PC-9 (cell line): Measurements from ENCODE around the gene PYM1. TPM values are rescaled to one million over a fixed set of nuclear protein-coding genes. Genes with fewer than 3 reads are reported as not detected.
"Not testable (repeated sequence)": the region's sequence is repeated elsewhere in the genome, so short reads cannot be mapped to it uniquely, and the experiment has no call there.

ENCODE experiments used
- BruUV-seq: library from RNA; stranded (reverse); fragments of 400-500 nt; replicated peaks from 2 replicates; lab custom pipeline; 2021; lab: Mats Ljungman, UMichigan
- CTCF ChIA-PET: fragments of 300-600 bp; sonication (Branson Sonifier 250); formaldehyde crosslinking; loops from one replicate; lab custom pipeline; 2022; ENCODE audit warnings: antibody characterized with exemption; lab: Charles Lee
- POLR2A ChIA-PET: fragments of 300-600 bp; sonication (Branson Sonifier 250); formaldehyde crosslinking; loops from one replicate; lab custom pipeline; 2022; ENCODE audit warnings: antibody characterized with exemption; ENCODE audit not compliant: unreplicated experiment; lab: Charles Lee
- DNase-seq, 2 experiments: peaks; one replicate each; pipeline versions ENCODE4 v3.0.0 to v3.0.0-alpha.2; 2015 to 2022; ENCODE audit warnings: mixed read lengths in 1 of 2
- H2AFZ ChIP-seq: fragments of 200-600 bp; sonication (generic); 2 replicates; pipeline ENCODE4 v1.8.1; 2017; ENCODE audit warnings: antibody characterized with exemption
- H3F3A ChIP-seq: fragments of 200-600 bp; sonication (generic); 2 replicates; pipeline ENCODE4 v1.8.1; 2017; ENCODE audit warnings: antibody characterized with exemption, mild to moderate bottlenecking, low read depth; ENCODE audit not compliant: insufficient read depth
- H3K27ac ChIP-seq: fragments of 200-600 bp; sonication (generic); 2 replicates; pipeline ENCODE4 v1.6.1; 2016; ENCODE audit warnings: mixed run types
- H3K27me3 ChIP-seq: fragments of 200-600 bp; sonication (generic); 2 replicates; pipeline ENCODE4 v1.6.1; 2016; ENCODE audit warnings: low read depth, mixed run types; ENCODE audit not compliant: insufficient read depth
- H3K36me3 ChIP-seq: fragments of 200-600 bp; sonication (generic); 2 replicates; pipeline ENCODE4 v1.6.1; 2016; ENCODE audit warnings: low read depth, mixed run types
- H3K4me1 ChIP-seq: fragments of 200-600 bp; sonication (generic); replicated peaks from 2 replicates; pipeline ENCODE4 v1.6.1; 2016; ENCODE audit warnings: mixed run types; ENCODE audit not compliant: insufficient read depth
- H3K4me2 ChIP-seq: fragments of 200-600 bp; sonication (generic); 2 replicates; pipeline ENCODE4 v1.6.1; 2017; ENCODE audit warnings: mixed run types
- H3K4me3 ChIP-seq: fragments of 200-600 bp; sonication (generic); 2 replicates; pipeline ENCODE4 v1.6.1; 2016; ENCODE audit warnings: mixed run types
- H3K79me2 ChIP-seq: fragments of 200-600 bp; sonication (generic); 2 replicates; pipeline ENCODE4 v1.6.1; 2017; ENCODE audit warnings: low read depth, mixed run types
- H3K9me2 ChIP-seq: fragments of 200-600 bp; sonication (generic); 2 replicates; pipeline ENCODE4 v1.8.1; 2017; ENCODE audit warnings: mild to moderate bottlenecking; ENCODE audit not compliant: insufficient read depth
- H3K9me3 ChIP-seq: fragments of 200-600 bp; sonication (generic); 2 replicates; pipeline ENCODE4 v1.8.1; 2016; ENCODE audit warnings: low read depth; ENCODE audit not compliant: insufficient read depth
- H4K20me1 ChIP-seq: fragments of 200-600 bp; sonication (generic); 2 replicates; pipeline ENCODE4 v1.8.1; 2017; ENCODE audit not compliant: insufficient read depth
- CTCF ChIP-seq: fragments of 200-600 bp; sonication (generic); conservative IDR thresholded peaks from 2 replicates; pipeline ENCODE4 v1.6.1; 2017; ENCODE audit warnings: mixed run types, antibody characterized with exemption, mild to moderate bottlenecking, moderate library complexity
- EZH2 ChIP-seq: fragments of 200-600 bp; sonication (generic); IDR thresholded peaks from 2 replicates; pipeline ENCODE4 v1.8.0; 2017; ENCODE audit warnings: antibody characterized with exemption, low read depth
- intact Hi-C: fragments of 100-400 bp; cut with micrococcal nuclease; formaldehyde crosslinking; loops from one replicate; pipeline ENCODE4 v1.10.0; 2022; ENCODE audit not compliant: unreplicated experiment
- total RNA-seq: library from RNA; stranded (reverse); gene quantifications from 2 replicates; pipeline ENCODE4 v1.2.3, GENCODE V29; 2021

Gene PYM1
- total RNA-seq, 1 experiment from 2014 or later: 54.0 TPM

GRCh38 chr12:55925870-55926737 lies 1.6 kb downstream of the PYM1 start:
- peak overlapping the region; percentile 100 for H3K4me3 ChIP-seq
- CTCF ChIA-PET: interaction anchor here (0.6 to 1.7 kb wide), 6 partner anchors 49 to 704 kb away, joined by 3 to 8 read pairs (median 4); partner anchors contain the start of genes BAZ2A, DNAJC14, ORMDL2 and SARNP
- H3K79me2 ChIP-seq: peaks cover 67% of the 10 kb centered on the region
- peak overlapping the region; percentile 98 for H3K4me2 ChIP-seq
- H2AFZ ChIP-seq: peak overlapping the region; percentile 92
- POLR2A ChIA-PET: interaction anchor here (0.6 to 1.1 kb wide), 2 partner anchors 78 kb away, joined by 4 to 5 read pairs; no protein-coding TSS in a partner anchor
- no peak for TF ChIP-seq CTCF
- no peak for TF ChIP-seq EZH2
- H3K27ac ChIP-seq: peak overlapping the region; percentile 83
- peaks cover 4% of the 10 kb centered on the region; the same call in 1 of the 2 replicates for H4K20me1 ChIP-seq
- DNase-seq: no peak
- H3K9me2 ChIP-seq: no peaks in the 10 kb centered on the region
- TSS peak; percentile 31 for BruUV-seq
- peaks cover 12% of the 10 kb centered on the region; the same call in 1 of the 2 replicates for H3K36me3 ChIP-seq
- H3K4me1 ChIP-seq: peaks cover 34% of the 10 kb centered on the region
- H3F3A ChIP-seq: peaks cover 72% of the 10 kb centered on the region
- intact Hi-C loops: loop anchor here (2.0 to 5.0 kb wide), 2 partner anchors 109 to 115 kb away; partner anchors contain the start of genes ORMDL2, RPS26 and SARNP
- H3K9me3 ChIP-seq: no peaks in the 10 kb centered on the region
- H3K27me3 ChIP-seq: no peaks in the 10 kb centered on the region

GRCh38 chr12:55925371-55925770 lies 2.3 kb downstream of the PYM1 start:
- Histone ChIP-seq H2AFZ (no peak overlapping the region), H3K79me2 (peaks cover 74% of the 10 kb centered on the region), H3K4me2 (peak overlapping the region; percentile 98), H3K9me2 (no peaks in the 10 kb centered on the region), H4K20me1 (peaks cover 9% of the 10 kb centered on the region; the same call in 1 of the 2 replicates), H3K27ac (0 out of 2 replicates have a peak overlapping the region, but pooled peaks have one; percentile 83), H3K27me3 (no peaks in the 10 kb centered on the region), H3K4me3 (peak overlapping the region; percentile 100), H3K36me3 (peaks cover 12% of the 10 kb centered on the region; the same call in 1 of the 2 replicates), H3F3A (peaks cover 68% of the 10 kb centered on the region), H3K9me3 (no peaks in the 10 kb centered on the region), H3K4me1 (peaks cover 28% of the 10 kb centered on the region)
- TF ChIP-seq EZH2: no peak
- no peak for TF ChIP-seq CTCF
- intact Hi-C loops: loop anchor here (5.0 kb wide), 1 partner anchor 108 kb away; the partner anchor contains the start of genes ORMDL2 and SARNP
- DNase-seq: no peak
- ChIA-PET CTCF (interaction anchor here (0.6 kb wide), 1 partner anchor 705 kb away, joined by 4 read pairs; the partner anchor contains the start of gene BAZ2A), POLR2A (interaction anchor here (1.1 kb wide), 1 partner anchor 78 kb away, joined by 5 read pairs; no protein-coding TSS in a partner anchor)
- no TSS peak for BruUV-seq

- Histone ChIP-seq H4K20me1 (peaks cover 11% of the 10 kb centered on the region; the same call in 1 of the 2 replicates), H3K36me3 (peaks cover 12% of the 10 kb centered on the region; the same call in 1 of the 2 replicates), H3K79me2 (peaks cover 85% of the 10 kb centered on the region), H3F3A (peaks cover 61% of the 10 kb centered on the region), H3K4me1 (peaks cover 24% of the 10 kb centered on the region)
- DNase-seq, H3K27me3 ChIP-seq, H3K9me2 ChIP-seq, intact Hi-C loops, CTCF ChIA-PET, H3K4me3 ChIP-seq, H3K27ac ChIP-seq, H3K9me3 ChIP-seq, H3K4me2 ChIP-seq, H2AFZ ChIP-seq, BruUV-seq: not testable (repeated sequence)
- POLR2A ChIA-PET: interaction anchor here (0.6 kb wide), 1 partner anchor 1309 kb away, joined by 3 read pairs; no protein-coding TSS in a partner anchor
These were observed 4.0 kb downstream of the PYM1 start for GRCh38 chr12:55923648-55924047.
